Cerebellar cortex (tissue), 1 donor: ENCODE data around the gene LAMA5.

Experiments used
- DNase-seq: peaks from one replicate; pipeline ENCODE4 v3.0.0-alpha.2; 2015; ENCODE audit warnings: low spot score

The LAMA5 gene

GRCh38 chr20:62330576-62331317 lies 36.4 kb downstream of the LAMA5 start:
- DNase-seq: no peak

GRCh38 chr20:62329389-62330377 lies 37.4 kb downstream of the LAMA5 start:
- DNase-seq: no peak

DNA sequence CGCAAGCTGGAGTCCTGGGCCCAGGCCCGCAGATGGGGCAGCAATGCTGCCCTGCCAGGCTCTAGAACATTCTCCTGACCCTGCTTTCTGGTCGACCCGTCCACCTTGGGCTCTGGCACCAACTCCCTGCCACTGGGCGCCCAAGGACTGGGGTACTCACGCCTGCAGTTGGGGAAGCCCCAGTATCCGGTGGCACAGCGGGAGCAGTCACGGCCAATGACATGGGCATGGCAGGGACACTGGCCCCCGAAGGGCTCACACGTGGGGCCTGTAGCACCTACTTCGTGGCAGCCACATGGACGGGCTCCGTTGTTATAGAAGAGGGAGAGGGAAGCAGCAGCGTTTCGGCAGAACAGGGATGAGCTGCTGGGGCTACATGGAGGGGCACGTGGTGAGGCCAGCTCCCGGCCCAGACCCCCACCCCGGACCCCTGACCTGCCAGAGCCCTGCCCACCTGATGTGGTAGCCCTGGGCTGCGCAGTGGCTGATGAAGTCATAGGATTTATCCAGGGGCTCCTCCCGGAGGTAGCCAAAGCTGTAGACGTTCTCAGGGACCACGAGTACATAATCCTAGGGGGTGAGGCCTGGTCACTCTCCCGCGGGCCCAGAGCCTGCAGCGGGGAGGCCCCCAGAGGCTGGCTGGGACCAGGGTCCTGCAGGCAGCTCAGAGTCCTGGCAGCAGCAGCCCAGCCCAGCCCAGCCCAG lies 38.3 kb downstream of the LAMA5 start:
- DNase-seq: no peak

GRCh38 chr20:62327726-62328495 lies 39.2 kb downstream of the LAMA5 start:
- no peak for DNase-seq

DNA sequence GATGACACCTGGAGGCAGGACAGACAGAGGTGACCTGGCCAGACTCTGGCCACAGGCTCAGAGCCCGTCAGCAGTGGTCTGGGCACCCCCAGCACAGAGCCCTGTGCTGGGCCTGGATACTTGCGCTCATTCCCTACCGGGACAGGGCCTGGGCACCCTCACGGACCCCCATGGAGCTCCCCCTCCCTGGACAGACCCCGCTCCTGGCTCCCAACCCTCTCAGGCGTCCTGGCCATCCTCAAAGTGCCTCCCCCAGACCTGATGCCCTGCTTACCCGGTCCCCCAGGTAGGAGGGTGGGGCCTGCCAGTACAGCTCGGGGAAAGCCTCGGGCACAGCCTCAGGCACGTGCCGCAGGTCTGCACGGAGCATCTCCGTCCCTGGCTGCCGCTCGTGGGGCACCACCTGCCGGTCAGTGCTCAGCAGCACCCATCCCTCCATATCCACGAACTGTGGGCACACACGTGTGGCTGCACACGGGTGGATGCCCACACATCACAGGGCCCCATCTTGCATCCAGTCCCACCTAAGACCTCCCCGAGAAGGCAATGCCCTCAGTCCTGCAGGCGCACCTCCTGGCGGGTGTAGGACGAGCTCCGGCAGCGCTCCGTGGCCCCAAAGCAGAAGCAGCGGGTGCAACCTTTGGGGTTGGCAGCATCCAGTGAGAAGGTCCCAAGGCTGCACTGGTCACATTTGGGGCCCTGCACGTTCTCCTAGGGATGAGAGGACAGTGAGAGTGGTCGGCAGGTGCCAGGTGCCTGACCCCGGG lies 40.0 kb downstream of the LAMA5 start:
- DNase-seq: no peak

DNA sequence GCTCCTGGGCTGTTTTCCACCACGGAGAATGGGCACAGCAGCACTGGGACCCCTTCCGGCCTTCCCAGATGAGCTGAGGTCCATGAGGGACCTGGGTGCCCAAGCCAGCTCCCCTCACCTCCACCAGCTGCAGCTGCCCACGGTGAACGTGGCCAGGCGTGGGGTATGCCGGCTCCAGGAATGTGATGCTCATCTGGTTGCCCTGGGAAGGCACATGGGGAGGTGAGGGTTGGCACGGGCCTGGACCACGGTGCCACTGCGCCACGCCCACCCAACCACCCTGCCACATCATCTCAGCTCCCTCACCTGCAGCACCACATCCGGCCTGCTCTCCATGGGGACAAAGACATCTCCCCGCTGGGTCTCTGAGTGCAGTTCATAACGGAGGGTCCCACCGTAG lies 40.6 kb downstream of the LAMA5 start:
- no peak for DNase-seq

GRCh38 chr20:62325172-62325905 lies 41.8 kb downstream of the LAMA5 start:
- DNase-seq: no peak

DNA sequence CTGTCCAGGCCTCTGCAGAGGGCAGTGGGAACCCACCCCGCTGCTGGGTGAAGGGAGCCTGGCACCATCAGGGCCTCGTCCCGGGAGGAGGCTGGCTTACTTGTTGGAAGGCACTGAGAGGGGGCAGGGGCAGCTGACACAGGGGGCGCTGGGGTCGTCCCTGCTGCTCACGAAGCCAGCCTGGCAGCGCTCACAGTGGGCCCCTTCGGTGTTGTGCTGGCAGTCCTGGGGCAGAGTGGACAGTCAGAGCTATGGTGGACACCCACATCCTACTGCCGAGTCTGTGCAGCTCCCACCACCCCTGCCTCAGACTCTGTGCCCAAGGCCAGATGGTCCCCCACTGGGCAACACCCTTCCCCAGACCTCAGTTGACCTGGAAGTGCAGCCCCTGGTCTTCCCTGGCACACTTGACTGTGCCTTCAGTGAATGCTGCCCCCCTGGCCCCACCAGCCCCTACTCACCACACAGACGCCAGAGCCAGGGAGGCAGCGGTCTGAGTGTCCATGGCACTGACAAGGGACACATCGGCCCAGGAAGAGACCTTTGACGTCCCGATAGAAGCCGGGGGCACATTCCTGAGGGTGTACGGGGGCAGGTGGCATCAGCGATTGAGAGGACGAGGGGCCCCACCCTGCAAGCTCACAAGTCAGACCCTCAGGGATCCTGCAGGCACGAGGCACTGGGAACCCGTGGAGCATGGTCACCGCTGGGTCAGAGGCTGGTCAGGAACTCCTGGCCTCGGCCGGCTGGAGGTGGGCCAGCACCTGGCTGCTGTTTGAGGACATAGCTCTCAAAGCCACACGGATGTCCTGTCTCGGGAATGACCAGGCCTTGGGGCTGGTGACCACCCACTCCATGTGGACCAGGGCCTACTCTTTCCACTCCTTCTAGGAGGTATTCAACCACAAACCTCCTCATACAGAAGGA lies 42.9 kb downstream of the LAMA5 start:
- DNase-seq: no peak

- no peak for DNase-seq
These were observed 43.7 kb downstream of the LAMA5 start for GRCh38 chr20:62323146-62323979.

DNA sequence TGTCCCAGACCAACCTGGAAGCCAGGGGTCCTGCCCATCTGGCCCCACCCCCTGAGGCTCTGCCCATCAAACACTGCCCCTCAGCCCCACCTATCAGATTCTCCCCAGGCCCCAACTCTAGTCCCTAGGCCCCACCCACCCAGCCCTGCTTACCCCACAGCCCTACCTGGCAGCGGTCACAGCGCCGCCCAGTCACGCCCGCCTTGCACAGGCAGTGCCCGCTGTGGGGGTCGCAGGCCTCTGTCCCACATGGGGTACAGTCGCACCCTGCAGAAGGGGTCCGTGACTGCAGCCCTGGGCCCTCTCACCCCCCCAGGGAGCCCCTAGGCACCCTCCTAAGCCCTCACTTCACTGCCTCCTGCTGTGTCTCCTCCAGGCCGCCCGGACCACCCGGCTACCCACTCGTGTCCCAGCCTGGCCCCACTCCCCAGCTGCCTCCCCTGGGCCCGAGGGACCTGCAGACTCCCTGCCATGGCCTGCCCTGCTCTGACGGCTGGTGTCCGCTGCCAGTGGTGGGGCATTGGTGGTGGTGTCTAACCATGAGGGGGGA lies 44.5 kb downstream of the LAMA5 start:
- no peak for DNase-seq

GRCh38 chr20:62321975-62322374 lies 45.1 kb downstream of the LAMA5 start:
- no peak for DNase-seq

- no peak for DNase-seq
These were observed 45.6 kb downstream of the LAMA5 start for GRCh38 chr20:62321521-62321948.

DNA sequence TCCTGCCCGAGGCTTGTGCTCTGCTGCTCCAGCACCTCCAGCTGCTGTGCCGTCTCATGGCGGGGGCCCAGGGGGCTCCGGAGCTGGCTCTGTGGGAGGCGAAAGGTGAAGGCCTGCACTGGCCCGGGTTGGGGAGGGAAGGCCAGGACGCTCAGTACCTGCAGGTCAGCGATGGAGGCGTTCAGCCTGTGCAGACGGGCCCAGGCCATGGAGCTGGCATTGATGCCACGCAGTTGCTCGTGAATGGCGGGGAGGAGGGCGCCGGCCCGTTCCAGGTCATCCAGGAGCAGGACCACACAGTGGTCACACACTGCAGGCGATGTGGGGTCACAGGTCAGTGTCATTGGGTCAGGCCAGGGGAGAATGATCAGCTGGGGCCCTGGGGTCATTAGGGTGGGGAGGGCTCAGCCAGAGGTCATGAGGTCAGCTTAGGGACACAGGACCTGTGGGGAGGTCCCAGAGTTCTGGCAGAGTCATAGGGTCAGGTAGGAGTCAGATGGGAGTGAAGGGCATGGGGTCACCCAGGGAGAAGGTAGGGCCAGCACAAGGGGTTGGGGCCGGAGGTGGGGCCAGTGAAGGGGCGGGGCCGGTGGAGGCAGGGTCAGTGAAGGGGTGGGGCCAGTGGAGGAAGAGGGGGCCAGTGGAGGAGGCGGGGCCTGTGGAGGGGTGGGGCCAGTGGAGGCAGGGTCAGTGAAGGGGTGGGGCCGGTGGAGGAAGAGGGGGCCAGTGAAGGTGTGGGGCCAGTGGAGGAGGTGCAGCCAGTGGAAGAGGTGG lies 46.3 kb downstream of the LAMA5 start:
- no peak for DNase-seq

DNA sequence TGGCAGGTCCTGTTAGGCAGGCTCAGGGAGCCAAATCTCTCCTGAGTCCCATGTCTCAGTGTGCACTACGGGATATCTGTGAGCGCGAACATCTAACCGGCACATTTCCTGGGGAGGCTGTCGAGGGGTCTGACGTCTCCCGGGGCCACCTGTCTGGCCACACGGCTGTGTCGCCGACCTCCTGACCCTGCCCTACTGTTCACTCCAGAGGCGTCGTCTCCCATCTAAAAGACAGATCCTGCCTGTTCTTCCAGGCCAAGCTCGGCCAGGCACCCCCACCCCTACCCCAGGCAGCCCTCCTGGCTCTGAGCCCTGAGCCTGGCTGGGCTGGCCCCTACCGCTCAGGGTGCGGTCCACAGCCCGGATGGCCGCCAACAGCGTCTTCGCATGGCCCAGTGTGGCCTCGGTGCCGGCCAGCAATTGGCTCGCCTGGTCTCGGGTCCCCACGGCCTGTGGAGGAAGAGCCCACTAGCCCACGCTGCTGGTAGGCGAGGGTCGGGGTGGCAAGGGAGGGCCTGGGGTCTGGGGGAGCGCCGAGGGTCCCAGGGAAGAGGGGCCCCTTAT lies 47.7 kb downstream of the LAMA5 start:
- DNase-seq: no peak

DNA sequence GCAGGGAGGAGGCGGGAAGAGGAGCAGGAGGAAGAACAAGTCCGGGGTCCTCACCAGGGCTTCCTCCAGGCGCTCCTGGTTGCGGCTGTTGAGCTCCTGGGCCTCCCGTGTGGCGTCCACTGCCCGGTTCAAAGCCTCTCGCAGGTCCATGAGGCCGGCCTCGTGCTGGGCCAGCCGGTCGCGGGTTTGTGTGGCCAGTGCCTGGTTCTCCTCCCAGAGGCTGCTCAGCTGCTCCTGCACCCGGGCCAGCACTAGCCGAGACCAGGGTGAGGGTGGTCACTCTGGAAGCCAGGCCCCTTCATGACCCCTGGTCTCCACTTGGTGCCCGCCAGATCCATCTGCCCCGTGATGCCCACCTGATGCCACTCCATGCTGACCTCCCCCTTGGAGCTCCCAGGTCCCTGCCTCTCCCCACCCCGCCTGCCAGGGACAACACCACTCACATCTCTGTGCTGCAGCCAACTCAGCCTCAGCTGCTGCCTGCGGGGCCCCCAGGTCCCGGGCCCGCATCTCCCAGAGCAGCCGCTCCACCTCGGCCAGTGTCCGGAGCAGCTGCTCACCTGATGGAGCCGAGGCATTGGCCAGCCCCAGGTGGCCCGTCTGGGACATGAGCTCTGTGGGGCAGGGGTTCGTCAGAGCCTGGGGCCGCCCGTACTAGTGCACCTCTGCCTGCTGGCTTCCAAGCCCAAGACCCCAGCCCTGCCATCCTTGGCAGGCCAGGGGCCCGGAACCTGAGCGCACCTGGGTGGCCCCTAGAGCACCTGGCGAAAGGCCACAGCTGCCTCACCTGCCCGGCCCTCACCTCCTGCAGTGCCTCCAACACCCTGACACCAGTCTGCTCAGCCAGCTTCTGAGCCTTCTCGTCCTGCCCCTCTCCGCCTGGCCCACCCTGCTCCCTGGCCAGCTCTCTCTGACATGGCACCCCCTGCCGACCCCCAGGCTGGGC lies 48.4 kb downstream of the LAMA5 start:
- DNase-seq: no peak
